Hepatocyte (in vitro differentiated cells): ENCODE measurements around the gene TTC7B.

ENCODE experiments used
- CTCF ChIP-seq: fragments of 200-600 bp; sonication (generic); IDR thresholded peaks from 2 replicates; pipeline ENCODE4 v1.5.1; 2016; ENCODE audit warnings: antibody characterized with exemption, mild to moderate bottlenecking; ENCODE audit not compliant: poor library complexity
- EZH2 ChIP-seq: fragments of 200-600 bp; sonication (generic); IDR thresholded peaks from 2 replicates; pipeline ENCODE4 v1.6.1; 2016; ENCODE audit warnings: antibody characterized with exemption, mild to moderate bottlenecking, borderline replicate concordance

GRCh38 chr14:90775441-90775840 is 40.8 kb downstream of the TTC7B start:
- TF ChIP-seq CTCF: no peak
- TF ChIP-seq EZH2: no peak
